Mucosa of rectum (tissue), 2 donors: ENCODE measurements around the gene DENND1A.
A peak's percentile ranks its signal among the peaks of the same experiment; 100 is the strongest.
"Not testable (repeated sequence)": the region's sequence is repeated elsewhere in the genome, so short reads cannot be mapped to it uniquely, and the experiment has no call there.

ENCODE experiments used
- H3K27ac ChIP-seq, 2 donors: one replicate each; pipeline ENCODE4 v1.7.0; 2013; ENCODE audit warnings: inconsistent platforms in 2 of 2, low read depth in 2 of 2, low read length in 2 of 2
- H3K27me3 ChIP-seq, 2 donors: one replicate each; pipeline ENCODE4 v1.7.0; 2013; ENCODE audit warnings: low read length in 2 of 2; ENCODE audit not compliant: control insufficient read depth in 2 of 2, insufficient read depth in 2 of 2
- H3K36me3 ChIP-seq, 2 donors: one replicate each; pipeline ENCODE4 v1.7.0; 2013; ENCODE audit warnings: low read length in 2 of 2; ENCODE audit not compliant: control insufficient read depth in 2 of 2, insufficient read depth in 2 of 2
- H3K4me1 ChIP-seq, 2 donors: one replicate each; pipeline ENCODE4 v1.7.0; 2013; ENCODE audit warnings: low read length in 2 of 2, mild to moderate bottlenecking in 1 of 2; ENCODE audit not compliant: control insufficient read depth in 2 of 2, insufficient read depth in 2 of 2
- H3K4me3 ChIP-seq, 2 donors: one replicate each; pipeline ENCODE4 v1.7.0; 2013; ENCODE audit warnings: low read length in 2 of 2
- H3K9ac ChIP-seq, 2 donors: one replicate each; pipeline ENCODE4 v1.7.0; 2013; ENCODE audit warnings: low read length in 2 of 2, low read depth in 1 of 2, mild to moderate bottlenecking in 1 of 2
- H3K9me3 ChIP-seq, 2 donors: one replicate each; pipeline ENCODE4 v1.7.0; 2013; ENCODE audit warnings: low read length in 2 of 2; ENCODE audit not compliant: control insufficient read depth in 2 of 2
- donor health status: healthy.
- donor health status: Normal muscosa, but diverticular disease.

Gene DENND1A

GRCh38 chr9:123940721-123941523, 11.0 kb upstream of the DENND1A start:
- no peaks in the 10 kb centered on the region for H3K36me3 ChIP-seq
- no peaks in the 10 kb centered on the region for H3K27me3 ChIP-seq
- H3K9ac ChIP-seq = no peak overlapping the region
- no peaks in the 10 kb centered on the region for H3K9me3 ChIP-seq
- H3K4me1 ChIP-seq = peaks cover 3 to 9% of the 10 kb centered on the region in 2 donors
- H3K4me3 ChIP-seq = no peak overlapping the region
- no peak overlapping the region for H3K27ac ChIP-seq

- Histone ChIP-seq H3K9ac (no peak overlapping the region), H3K4me3 (no peak overlapping the region), H3K27ac (no peak overlapping the region), H3K9me3 (no peaks in the 10 kb centered on the region), H3K4me1 (peaks cover 3 to 6% of the 10 kb centered on the region in 2 donors), H3K36me3 (no peaks in the 10 kb centered on the region), H3K27me3 (no peaks in the 10 kb centered on the region)
Measured at GRCh38 chr9:123938401-123938800, 8.5 kb upstream of the DENND1A start.

- H3K9ac ChIP-seq, H3K4me3 ChIP-seq, H3K4me1 ChIP-seq, H3K36me3 ChIP-seq, H3K27me3 ChIP-seq, H3K9me3 ChIP-seq, H3K27ac ChIP-seq: not testable (repeated sequence)
Measured at GRCh38 chr9:123936575-123936974, 6.6 kb upstream of the DENND1A start.

GRCh38 chr9:123933440-123934212, 3.7 kb upstream of the DENND1A start:
- H3K27ac ChIP-seq = peak overlapping the region; percentile 44 to 48

GRCh38 chr9:123929177-123929869, 603 bp downstream of the DENND1A start:
- H3K27me3 ChIP-seq = no peaks in the 10 kb centered on the region
- H3K36me3 ChIP-seq = no peaks in the 10 kb centered on the region
- H3K9ac ChIP-seq = peak overlapping the region; percentile 68 to 73
- H3K4me1 ChIP-seq = peaks cover 23 to 31% of the 10 kb centered on the region in 2 donors
- peak overlapping the region; percentile 68 to 81 for H3K4me3 ChIP-seq
- H3K9me3 ChIP-seq = no peaks in the 10 kb centered on the region
- H3K27ac ChIP-seq = peak overlapping the region; percentile 82 to 83

More at GRCh38 chr9:123933440-123934212, 3.7 kb upstream of the DENND1A start:
- H3K9ac ChIP-seq = no peak overlapping the region
- no peaks in the 10 kb centered on the region for H3K36me3 ChIP-seq
- peaks cover 6 to 11% of the 10 kb centered on the region in 2 donors for H3K4me1 ChIP-seq
- no peaks in the 10 kb centered on the region for H3K27me3 ChIP-seq
- no peaks in the 10 kb centered on the region for H3K9me3 ChIP-seq
- H3K4me3 ChIP-seq = no peak overlapping the region

- Histone ChIP-seq H3K9ac (peak overlapping the region; percentile 68 to 73), H3K27ac (peak overlapping the region; percentile 82 to 83), H3K27me3 (no peaks in the 10 kb centered on the region), H3K9me3 (no peaks in the 10 kb centered on the region), H3K36me3 (no peaks in the 10 kb centered on the region), H3K4me3 (peak overlapping the region; percentile 68 to 81), H3K4me1 (peaks cover 23 to 31% of the 10 kb centered on the region in 2 donors)
Measured at GRCh38 chr9:123928533-123929176, 1.3 kb downstream of the DENND1A start.

- Histone ChIP-seq H3K36me3 (no peaks in the 10 kb centered on the region), H3K4me3 (peak overlapping the region; percentile 25 to 81), H3K27ac (peak overlapping the region; percentile 29 to 74), H3K9me3 (no peaks in the 10 kb centered on the region), H3K27me3 (no peaks in the 10 kb centered on the region), H3K9ac (peak overlapping the region in 1 of 2 donors; percentile 1), H3K4me1 (peaks cover 28 to 36% of the 10 kb centered on the region in 2 donors)
Measured at GRCh38 chr9:123927625-123928532, 2.0 kb downstream of the DENND1A start.

- peaks cover 33 to 43% of the 10 kb centered on the region in 2 donors for H3K4me1 ChIP-seq
- no peak overlapping the region for H3K9ac ChIP-seq
- no peak overlapping the region for H3K4me3 ChIP-seq
- no peaks in the 10 kb centered on the region for H3K27me3 ChIP-seq
- no peaks in the 10 kb centered on the region for H3K36me3 ChIP-seq
- peak overlapping the region in 1 of 2 donors; percentile 74 for H3K27ac ChIP-seq
- H3K9me3 ChIP-seq = no peaks in the 10 kb centered on the region
Measured at GRCh38 chr9:123926941-123927340, 3.0 kb downstream of the DENND1A start.

GRCh38 chr9:123925819-123926218, 4.1 kb downstream of the DENND1A start:
- Histone ChIP-seq H3K36me3 (no peaks in the 10 kb centered on the region), H3K9me3 (no peaks in the 10 kb centered on the region), H3K27ac (no peak overlapping the region), H3K9ac (no peak overlapping the region), H3K27me3 (no peaks in the 10 kb centered on the region), H3K4me1 (peaks cover 37 to 50% of the 10 kb centered on the region in 2 donors), H3K4me3 (no peak overlapping the region)
